ENCODE data around the gene CDH13. TPM values are rescaled to one million over a fixed set of nuclear protein-coding genes. Genes with fewer than 3 reads are reported as not detected.

Gene CDH13
- total and polyA plus RNA-seq, 2 of the 8 experiments (the other 6 are each of a cell fraction or from before 2014, with no cell fraction given) = 2.3 to 2.4 TPM

DNA sequence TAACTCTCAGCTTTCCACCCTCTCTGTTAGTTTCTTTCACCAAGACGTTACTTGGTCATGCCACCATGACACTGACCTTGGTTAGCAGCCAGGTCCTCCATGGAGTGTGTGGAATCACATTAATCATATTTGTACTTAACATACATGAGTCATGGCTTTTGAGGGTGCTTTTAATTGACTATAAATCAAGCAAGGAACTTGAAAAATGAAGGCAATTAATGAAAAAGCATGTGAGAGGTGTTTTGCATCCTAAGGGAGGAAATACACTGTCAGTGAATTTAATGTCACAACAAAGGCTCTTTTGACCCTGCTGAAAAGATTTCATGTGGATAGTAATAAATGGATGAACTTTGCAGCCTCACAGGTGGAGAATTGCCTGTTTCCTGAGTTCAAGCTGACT, 240.7 kb downstream of the CDH13 start:
- no peak overlapping the region for H3K14ac ChIP-seq (ENCODE audit: insufficient read length)
- H3K9me3 ChIP-seq (ENCODE audit: insufficient read depth in 2 of 2, low read depth in 1 of 2, low read length in 1 of 2) = peaks cover 4 to 6% of the 10 kb centered on the region in 2 experiments; a peak in 2 of 4 replicates
- H3K4ac ChIP-seq (replicated peaks; ENCODE audit: insufficient read length, low read depth, low read length) = no peak overlapping the region
- H4K20me1 ChIP-seq (replicated peaks in 1 of 2; ENCODE audit: control insufficient read depth in 1 of 2, insufficient read depth in 2 of 2, low read length in 2 of 2) = no peaks in the 10 kb centered on the region
- ChIA-PET POLR2A (ENCODE audit: partially characterized antibody) (no interaction called here), CTCF (ENCODE audit: partially characterized antibody) (interaction anchor here (0.6 kb wide), 1 partner anchor 58 kb away, joined by 3 read pairs; no protein-coding TSS in a partner anchor)
- no peak overlapping the region for H4K5ac ChIP-seq (ENCODE audit: insufficient read length, low read depth, low read length)
- no peak overlapping the region for H3K23ac ChIP-seq (ENCODE audit: insufficient read length)
- no peak overlapping the region for H2BK20ac ChIP-seq (ENCODE audit: low read length)
- H3K4me2 ChIP-seq (ENCODE audit: insufficient read depth in 1 of 2, low read depth in 2 of 2, low read length in 2 of 2) = no peak overlapping the region
- no peak overlapping the region for H3K27ac ChIP-seq (ENCODE audit: low read depth, low read length)
- no peak overlapping the region for H2BK12ac ChIP-seq (ENCODE audit: low read depth, low read length)
- no peaks in the 10 kb centered on the region for H3K36me3 ChIP-seq (ENCODE audit: control insufficient read depth in 2 of 4, insufficient read depth in 4 of 4, low read length in 3 of 4)
- no peak for TF ChIP-seq EGR1 (IDR thresholded peaks at IDR 0.05; ENCODE audit: borderline replicate concordance, low read depth, low read length)
- no peak for TF ChIP-seq MAX (IDR thresholded peaks at IDR 0.05)
- TF ChIP-seq RXRA (IDR thresholded peaks at IDR 0.05; ENCODE audit: insufficient read depth, low read depth, low read length) = no peak
- TF ChIP-seq SIX5 (IDR thresholded peaks at IDR 0.05; ENCODE audit: low read depth, low read length) = no peak
- TF ChIP-seq ASH2L (IDR thresholded peaks at IDR 0.05; ENCODE audit: low read length) = no peak
- TF ChIP-seq, protein P1, sequence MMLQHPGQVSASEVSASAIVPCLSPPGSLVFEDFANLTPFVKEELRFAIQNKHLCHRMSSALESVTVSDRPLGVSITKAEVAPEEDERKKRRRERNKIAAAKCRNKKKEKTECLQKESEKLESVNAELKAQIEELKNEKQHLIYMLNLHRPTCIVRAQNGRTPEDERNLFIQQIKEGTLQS (IDR thresholded peaks at IDR 0.05; ENCODE audit: insufficient read depth, low read depth, low read length) = no peak
- TF ChIP-seq EP300 (IDR thresholded peaks at IDR 0.05; ENCODE audit: borderline replicate concordance in 1 of 2, low read depth in 2 of 2, low read length in 2 of 2) = no peak
- TF ChIP-seq SAP30 (IDR thresholded peaks at IDR 0.05; ENCODE audit: insufficient read depth, insufficient replicate concordance, low read length) = no peak
- no peak for TF ChIP-seq SRF (IDR thresholded peaks at IDR 0.05; ENCODE audit: low read depth, low read length)
- TF ChIP-seq SP2 (IDR thresholded peaks at IDR 0.05; ENCODE audit: low read length) = no peak
- no peak for FAIRE-seq
- H3K27me3 ChIP-seq (replicated peaks in 1 of 4; ENCODE audit: control insufficient read depth in 3 of 4, extremely low read depth in 1 of 4, insufficient read depth in 3 of 4, low read length in 3 of 4) = no peaks in the 10 kb centered on the region
- H2BK120ac ChIP-seq (replicated peaks; ENCODE audit: low read depth, low read length) = no peak overlapping the region
- H4K8ac ChIP-seq (ENCODE audit: extremely low read depth, insufficient read depth, low read length) = no peak overlapping the region
- no peak overlapping the region for H3K9ac ChIP-seq (replicated peaks in 1 of 4; ENCODE audit: extremely low read depth in 1 of 4, low read depth in 3 of 4, low read length in 3 of 4)
- H2BK5ac ChIP-seq (ENCODE audit: low read depth, low read length) = no peak overlapping the region
- H2BK15ac ChIP-seq (ENCODE audit: low read length) = no peak overlapping the region
- H3K56ac ChIP-seq (replicated peaks; ENCODE audit: insufficient read length, low read depth, low read length) = no peak overlapping the region
- no peak overlapping the region for H2AK5ac ChIP-seq (ENCODE audit: low read depth, low read length)
- no peaks in the 10 kb centered on the region for H3K4me1 ChIP-seq (replicated peaks in 1 of 4; ENCODE audit: control insufficient read depth in 3 of 4, insufficient read depth in 4 of 4, low read length in 3 of 4)
- no peak overlapping the region for H3K18ac ChIP-seq (ENCODE audit: extremely low read depth, low read length)
- H3K4me3 ChIP-seq (ENCODE audit: extremely low read depth in 1 of 4, insufficient read depth in 2 of 4, low read depth in 3 of 4, low read length in 4 of 4) = no peak overlapping the region
- H3K79me1 ChIP-seq (ENCODE audit: low read depth, low read length) = no peaks in the 10 kb centered on the region
- WGBS, 2 experiments (ENCODE audit: extremely low coverage in 1 of 2, insufficient coverage in 1 of 2, insufficient read length in 1 of 2, insufficient replicate concordance in 2 of 2, low coverage in 1 of 2, low lambda C conversion rate in 2 of 2, missing lambda C conversion rate in 1 of 2) = 77% methylated on average over 1 of the region's 1 CpG; no CpG with 5 or more reads in 1 of the 2 experiments
- H4K91ac ChIP-seq (replicated peaks; ENCODE audit: insufficient read length, low read length) = no peak overlapping the region
- H3K23me2 ChIP-seq (ENCODE audit: low read depth, low read length) = no peaks in the 10 kb centered on the region
- no peaks in the 10 kb centered on the region for H3K79me2 ChIP-seq (ENCODE audit: control insufficient read depth in 1 of 2, insufficient read depth in 2 of 2, low read length in 2 of 2)
- H2AFZ ChIP-seq (ENCODE audit: low read length) = no peak overlapping the region
- no peak for DNase-seq (ENCODE audit: low read depth in 1 of 2, low spot score in 2 of 2)
